GM12878 (cell line): ENCODE results near the gene NIN. TPM values are rescaled to one million over a fixed set of nuclear protein-coding genes. Genes with fewer than 3 reads are reported as not detected.

Experiments
- ATAC-seq: fragments of 200-7000 bp; cut with Tn5 transposase; 3 replicates; pipeline ENCODE4 v1.9.1; 2020; ENCODE audit warnings: mild to moderate bottlenecking, moderate library complexity
- BruUV-seq: library from RNA; stranded (reverse); fragments of 400-500 nt; replicated peaks from 2 replicates; lab custom pipeline; 2021; lab: Mats Ljungman, UMichigan
- CTCF ChIA-PET: fragments of 300-600 bp; sonication (Branson Sonifier 250); formaldehyde crosslinking; extraction: SDS; loops from one replicate; lab custom pipeline; 2021; ENCODE audit warnings: inconsistent platforms; lab: Yijun Ruan, JAX
- POLR2A ChIA-PET: fragments of 350-600 bp; formaldehyde crosslinking; extraction: SDS; loops from one replicate; lab custom pipeline; 2021; ENCODE audit warnings: inconsistent platforms; lab: Charles Lee
- RAD21 ChIA-PET: fragments of 300-600 bp; sonication (Branson Sonifier 250); formaldehyde crosslinking; loops from one replicate; lab custom pipeline; 2023; ENCODE audit warnings: antibody characterized with exemption; ENCODE audit not compliant: unreplicated experiment; lab: Charles Lee
- SMC1A ChIA-PET: fragments of 300-600 bp; sonication (Branson Sonifier 250); formaldehyde crosslinking; loops from one replicate; lab custom pipeline; 2023; ENCODE audit not compliant: unreplicated experiment, uncharacterized antibody; lab: Charles Lee
- DNase-seq: peaks from one replicate; pipeline ENCODE4 v3.0.0-alpha.2; 2011; ENCODE audit warnings: low read depth, low spot score
- FAIRE-seq: peaks from 3 replicates; lab custom pipeline; 2011; peaks lifted over from hg19 to GRCh38; lab: Jason Lieb, UNC
- H2AFZ ChIP-seq: 2 replicates; pipeline ENCODE4 v1.6.0; 2011; ENCODE audit warnings: low read depth, low read length, control low read depth; ENCODE audit not compliant: control insufficient read depth
- H3K27ac ChIP-seq: 2 replicates; pipeline ENCODE4 v1.5.1; 2011; ENCODE audit warnings: control low read depth; ENCODE audit not compliant: control insufficient read depth, insufficient read depth
- H3K27me3 ChIP-seq, 2 experiments: replicated peaks in 1 of 2; 2 replicates each; pipeline versions ENCODE4 v1.6.0 to v1.6.1; 2011; ENCODE audit warnings: low read length in 1 of 2; ENCODE audit not compliant: control insufficient read depth in 2 of 2, insufficient read depth in 2 of 2
- H3K36me3 ChIP-seq, 2 experiments: 2 replicates each; pipeline ENCODE4 v1.5.1; 2011; ENCODE audit warnings: low read length in 1 of 2; ENCODE audit not compliant: control insufficient read depth in 2 of 2, insufficient read depth in 2 of 2
- H3K4me1 ChIP-seq: 2 replicates; pipeline ENCODE4 v1.6.1; 2011; ENCODE audit warnings: mild to moderate bottlenecking, low read length, moderate library complexity, mixed read lengths; ENCODE audit not compliant: control insufficient read depth, insufficient read depth
- H3K4me2 ChIP-seq: 2 replicates; pipeline ENCODE4 v1.6.0; 2011; ENCODE audit warnings: control low read depth; ENCODE audit not compliant: control insufficient read depth, insufficient read depth
- H3K4me3 ChIP-seq: fragments of 200-600 bp; sonication (generic); 2 replicates; pipeline ENCODE4 v1.5.1; 2016
- H3K79me2 ChIP-seq: 2 replicates; pipeline ENCODE4 v1.6.0; 2011; ENCODE audit warnings: low read length; ENCODE audit not compliant: control insufficient read depth, insufficient read depth
- H3K9ac ChIP-seq: 2 replicates; pipeline ENCODE4 v1.8.0; 2011; ENCODE audit warnings: low read length, control low read depth, mixed read lengths; ENCODE audit not compliant: control insufficient read depth, insufficient read depth
- H3K9me3 ChIP-seq: replicated peaks from 3 replicates; pipeline ENCODE4 v1.5.1; 2011; ENCODE audit warnings: mild to moderate bottlenecking, low read length; ENCODE audit not compliant: control insufficient read depth, insufficient read depth
- H4K20me1 ChIP-seq: 2 replicates; pipeline ENCODE4 v1.6.0; 2011; ENCODE audit not compliant: control insufficient read depth, insufficient read depth
- RELA ChIP-seq: fragments of 450-650 bp; IDR thresholded peaks from 2 replicates; pipeline ENCODE4 v1.8.0; 2014; ENCODE audit warnings: borderline replicate concordance; ENCODE audit not compliant: partially characterized antibody
- RUNX3 ChIP-seq: IDR thresholded peaks from 2 replicates; pipeline ENCODE4 v1.6.1; 2012; ENCODE audit warnings: low read length, inconsistent platforms
- SPI1 ChIP-seq: IDR thresholded peaks from 2 replicates; pipeline ENCODE4 v1.6.1; 2011; ENCODE audit warnings: low read depth, mild to moderate bottlenecking, low read length, moderate library complexity, borderline replicate concordance; ENCODE audit not compliant: insufficient read depth
- ZBED1 ChIP-seq: IDR thresholded peaks from 2 replicates; pipeline ENCODE4 v1.6.1; 2016; ENCODE audit warnings: borderline replicate concordance
- WGBS: methylation state at CpG from one replicate; pipeline ENCODE4 v1.1.6; 2016; ENCODE audit warnings: low lambda C conversion rate; ENCODE audit not compliant: insufficient replicate concordance, insufficient coverage; ENCODE audit errors: missing lambda C conversion rate; 5-methylcytosine and 5-hydroxymethylcytosine counted together
- in situ Hi-C: fragments of 300-500 bp; cut with MboI; formaldehyde crosslinking; loops from 9 replicates; pipeline ENCODE4 v1.14.3; 2018; ENCODE audit warnings: mixed read lengths
- intact Hi-C: fragments of 100-400 bp; cut with micrococcal nuclease; formaldehyde crosslinking; loops from one replicate; pipeline ENCODE4 v1.14.2; 2022; ENCODE audit not compliant: unreplicated experiment
- polyA plus RNA-seq, 11 experiments: library from polyadenylated mRNA; depleted of rRNA in 4 of 11; unstranded in 6 of 11; stranded (reverse) in 5 of 11; fragments of >200 nt; fragmentation: Nextera tagmentation in 4 of 11; fragmentation: Illumina TruSeq in 1 of 11; extraction: Ambion mirVana in 4 of 11; extraction: Trizol in 1 of 11; gene quantifications; 1 replicate in 1 of 11; 2 replicates in 10 of 11; pipeline versions ENCODE4 v1.2.1 to v1.2.3, GENCODE V29; 2011 to 2016; ENCODE audit warnings: inconsistent platforms in 2 of 11, missing spikeins in 2 of 11, low read depth in 1 of 11
- total RNA-seq, 4 experiments: library from RNA; depleted of rRNA in 3 of 4; stranded (reverse); fragments of >200 nt in 3 of 4; fragmentation: Illumina TruSeq in 1 of 4; extraction: Trizol in 1 of 4; gene quantifications; 2 replicates each; pipeline versions ENCODE4 v1.2.1 to v1.2.3, GENCODE V29; 2013 to 2021

Gene NIN
- total and polyA plus RNA-seq, 10 of the 15 experiments (the other 5 are each of a cell fraction or from before 2014, with no cell fraction given), result 16.2 to 135 (median 70.3) TPM

- DNase-seq (no peak), FAIRE-seq (peak; percentile 13), ATAC-seq (no peak)
- RAD21 ChIA-PET, result interaction anchor here (0.6 to 6.8 kb wide), 15 partner anchors 7 to 258 kb away, joined by 3 to 106 read pairs (median 6); no protein-coding TSS in a partner anchor
- no peak overlapping the region for H2AFZ ChIP-seq
- H3K27ac ChIP-seq, result peak overlapping the region; percentile 78
- WGBS, result 6% methylated on average over 10 of the region's 10 CpGs
- peak overlapping the region; percentile 96 for H3K4me3 ChIP-seq
- no peaks in the 10 kb centered on the region for H3K27me3 ChIP-seq
- peaks cover 13% of the 10 kb centered on the region for H3K4me1 ChIP-seq
- CTCF ChIA-PET, result interaction anchor here (0.6 to 9.2 kb wide), 13 partner anchors 8 to 566 kb away, joined by 3 to 98 read pairs (median 5); no protein-coding TSS in a partner anchor
- TSS peak; percentile 35 for BruUV-seq
- TF ChIP-seq RELA, result no peak
- peak; percentile 18; the same call in 1 of the 2 replicates for TF ChIP-seq RUNX3
- TF ChIP-seq SPI1, result 0 out of 2 replicates have a peak, but pooled peaks have one; percentile 7
- TF ChIP-seq ZBED1, result no peak
- SMC1A ChIA-PET, result interaction anchor here (0.7 to 16.9 kb wide), 17 partner anchors 9 to 227 kb away, joined by 3 to 360 read pairs (median 3); no protein-coding TSS in a partner anchor
- 0 out of 2 replicates have a peak, but pooled peaks cover 4% of the 10 kb centered on the region for H4K20me1 ChIP-seq
- in situ Hi-C loops (loop anchor here (10.0 kb wide), 1 partner anchor 1204 kb away; the partner anchor contains the start of genes MGAT2 and RPL36AL), intact Hi-C loops (loop anchor here (10.0 kb wide), 1 partner anchor 514 kb away; the partner anchor contains the start of genes DMAC2L and L2HGDH)
- POLR2A ChIA-PET, result interaction anchor here (0.6 to 6.0 kb wide), 11 partner anchors 7 to 411 kb away, joined by 3 to 36 read pairs (median 5); partner anchors contain the start of gene TMX1
- peaks cover 86% of the 10 kb centered on the region for H3K79me2 ChIP-seq
- peak overlapping the region; percentile 83 for H3K9ac ChIP-seq
- H3K36me3 ChIP-seq, result peaks cover 0 to 2% of the 10 kb centered on the region in 2 experiments; a peak in 1 of 4 replicates
- H3K4me2 ChIP-seq, result peak overlapping the region; percentile 80
- H3K9me3 ChIP-seq, result no peaks in the 10 kb centered on the region
These were observed 2.1 kb downstream of the NIN start for GRCh38 chr14:50828721-50829488.
